GM23338 (cell line): ENCODE measurements around the gene CRADD. TPM values are rescaled to one million over a fixed set of nuclear protein-coding genes. Genes with fewer than 3 reads are reported as not detected.

Experiments
- ATAC-seq: fragments of 200-7000 bp; cut with Tn5 transposase; 3 replicates; pipeline ENCODE4 v1.9.1; 2020
- DNase-seq: peaks from one replicate; pipeline ENCODE4 v3.0.0-alpha.2; 2015; ENCODE audit warnings: low spot score
- H2AFZ ChIP-seq: fragments of 200-600 bp; sonication (generic); 2 replicates; pipeline ENCODE4 v1.8.0; 2016; ENCODE audit warnings: antibody characterized with exemption, mild to moderate bottlenecking, moderate library complexity
- H3F3A ChIP-seq: fragments of 200-600 bp; sonication (generic); replicated peaks from 2 replicates; pipeline ENCODE4 v1.8.0; 2017; ENCODE audit warnings: antibody characterized with exemption, mixed run types, low read depth
- H3K27ac ChIP-seq: fragments of 200-600 bp; sonication (generic); 2 replicates; pipeline ENCODE4 v1.6.1; 2016; ENCODE audit warnings: low read depth
- H3K27me3 ChIP-seq: fragments of 200-600 bp; sonication (generic); 2 replicates; pipeline ENCODE4 v1.8.0; 2016; ENCODE audit warnings: mild to moderate bottlenecking, mixed run types, moderate library complexity; ENCODE audit not compliant: insufficient read depth
- H3K36me3 ChIP-seq: fragments of 200-600 bp; sonication (generic); 2 replicates; pipeline ENCODE4 v1.8.0; 2016; ENCODE audit warnings: mild to moderate bottlenecking; ENCODE audit not compliant: insufficient read depth
- H3K4me1 ChIP-seq: fragments of 200-600 bp; sonication (generic); 2 replicates; pipeline ENCODE4 v1.8.0; 2016; ENCODE audit warnings: mild to moderate bottlenecking, moderate library complexity; ENCODE audit not compliant: insufficient read depth
- H3K4me2 ChIP-seq: fragments of 200-600 bp; sonication (generic); 2 replicates; pipeline ENCODE4 v1.7.1; 2017; ENCODE audit warnings: mixed run types
- H3K4me3 ChIP-seq: fragments of 200-600 bp; sonication (generic); 2 replicates; pipeline ENCODE4 v1.6.1; 2016; ENCODE audit warnings: mixed run types
- H3K79me2 ChIP-seq: fragments of 200-600 bp; sonication (generic); replicated peaks from 2 replicates; pipeline ENCODE4 v1.8.0; 2017; ENCODE audit warnings: mild to moderate bottlenecking; ENCODE audit not compliant: insufficient read depth
- H3K9me2 ChIP-seq: fragments of 200-600 bp; sonication (generic); 2 replicates; pipeline ENCODE4 v1.8.0; 2017; ENCODE audit not compliant: insufficient read depth
- H4K20me1 ChIP-seq: fragments of 200-600 bp; sonication (generic); replicated peaks from 2 replicates; pipeline ENCODE4 v1.8.0; 2017; ENCODE audit warnings: mild to moderate bottlenecking; ENCODE audit not compliant: insufficient read depth
- H3K27ac Mint-ChIP-seq: 2 replicates; pipeline ENCODE4 v1.8.0; 2020; ENCODE audit warnings: inconsistent platforms, mild to moderate bottlenecking, moderate library complexity, mixed read lengths
- H3K27me3 Mint-ChIP-seq: 3 replicates; pipeline ENCODE4 v1.8.0; 2022; ENCODE audit warnings: low read depth, mild to moderate bottlenecking, moderate library complexity, mixed read lengths, inconsistent platforms; ENCODE audit not compliant: insufficient read depth, poor library complexity
- H3K36me3 Mint-ChIP-seq: 3 replicates; pipeline ENCODE4 v1.8.0; 2021; ENCODE audit warnings: low read depth, mild to moderate bottlenecking, inconsistent platforms, moderate library complexity, mixed read lengths
- H3K4me1 Mint-ChIP-seq: 3 replicates; pipeline ENCODE4 v1.8.0; 2020; ENCODE audit warnings: mild to moderate bottlenecking, inconsistent platforms, mixed read lengths
- H3K4me3 Mint-ChIP-seq: 3 replicates; pipeline ENCODE4 v1.8.0; 2021; ENCODE audit warnings: moderate library complexity, mild to moderate bottlenecking, inconsistent platforms, mixed read lengths
- H3K9me3 Mint-ChIP-seq: 3 replicates; pipeline ENCODE4 v1.8.0; 2020; ENCODE audit warnings: moderate library complexity, mild to moderate bottlenecking, inconsistent platforms, mixed read lengths
- CREB1 ChIP-seq: fragments of 250-450 bp; sonication (Bioruptor Pico); IDR thresholded peaks from 2 replicates; pipeline ENCODE4 v1.5.0; 2020; ENCODE audit warnings: low read depth, mild to moderate bottlenecking, moderate library complexity
- EZH2 ChIP-seq: fragments of 200-600 bp; sonication (generic); IDR thresholded peaks from one replicate; pipeline ENCODE4 v1.8.0; 2017; ENCODE audit warnings: antibody characterized with exemption, mild to moderate bottlenecking, low read depth; ENCODE audit not compliant: unreplicated experiment
- EZH2phosphoT487 ChIP-seq: fragments of 200-600 bp; sonication (generic); IDR thresholded peaks from one replicate; pipeline ENCODE4 v1.8.1; 2018; ENCODE audit warnings: antibody characterized with exemption; ENCODE audit not compliant: unreplicated experiment
- JUNB ChIP-seq: IDR thresholded peaks from one replicate; pipeline ENCODE4 v1.6.1; 2016; ENCODE audit warnings: antibody characterized with exemption; ENCODE audit not compliant: unreplicated experiment
- NANOG ChIP-seq: IDR thresholded peaks from 2 replicates; pipeline ENCODE4 v1.6.1; 2016; ENCODE audit warnings: antibody characterized with exemption, borderline replicate concordance
- POLR2AphosphoS5 ChIP-seq: IDR thresholded peaks from 2 replicates; pipeline ENCODE4 v1.6.1; 2016; ENCODE audit warnings: antibody characterized with exemption, low read depth
- STAT1 ChIP-seq: IDR thresholded peaks from one replicate; pipeline ENCODE4 v1.6.1; 2016; ENCODE audit warnings: antibody characterized with exemption; ENCODE audit not compliant: unreplicated experiment
- ZNF114 ChIP-seq: fragments of 250-450 bp; sonication (Bioruptor Pico); IDR thresholded peaks from 2 replicates; pipeline ENCODE4 v1.5.0; 2020; ENCODE audit warnings: mild to moderate bottlenecking, moderate library complexity
- ZNF331 ChIP-seq: fragments of 250-450 bp; sonication (Bioruptor Pico); IDR thresholded peaks from 2 replicates; pipeline ENCODE4 v1.5.0; 2020; ENCODE audit warnings: low read depth, mild to moderate bottlenecking, moderate library complexity
- polyA plus RNA-seq: library from polyadenylated mRNA; unstranded; fragments of >200 nt; fragmentation: Nextera tagmentation; extraction: Ambion mirVana; gene quantifications from 2 replicates; pipeline ENCODE4 v1.2.1, GENCODE V29; 2016
- total RNA-seq: library from RNA; depleted of rRNA; stranded (reverse); fragments of >200 nt; shearing (Covaris generic); gene quantifications from 2 replicates; pipeline ENCODE4 v1.2.3, GENCODE V29; 2014
- TF ChIP-seq, protein P1 (sequence below), 2 experiments: fragments of 200-600 bp in 1 of 2; sonication (generic) in 1 of 2; conservative IDR thresholded peaks; 2 replicates each; pipeline versions ENCODE4 v1.5.1 to v1.6.1; 2016 to 2017; ENCODE audit warnings: antibody characterized with exemption in 2 of 2, low read depth in 2 of 2, mild to moderate bottlenecking in 2 of 2, moderate library complexity in 1 of 2
- TF ChIP-seq, protein P2 (sequence below): IDR thresholded peaks from 2 replicates; pipeline ENCODE4 v1.6.1; 2016; ENCODE audit warnings: antibody characterized with exemption
- TF ChIP-seq, protein P3 (sequence below): IDR thresholded peaks from one replicate; pipeline ENCODE4 v1.6.1; 2018; ENCODE audit warnings: antibody characterized with exemption; ENCODE audit not compliant: unreplicated experiment
- TF ChIP-seq, protein P4 (sequence below): fragments of 250-450 bp; sonication (Bioruptor Pico); IDR thresholded peaks from 2 replicates; pipeline ENCODE4 v1.5.0; 2020; ENCODE audit warnings: mild to moderate bottlenecking, moderate library complexity

The CRADD gene
- total and polyA plus RNA-seq, 2 experiments from 2014 or later = 6.3 to 27.9 TPM

DNA sequence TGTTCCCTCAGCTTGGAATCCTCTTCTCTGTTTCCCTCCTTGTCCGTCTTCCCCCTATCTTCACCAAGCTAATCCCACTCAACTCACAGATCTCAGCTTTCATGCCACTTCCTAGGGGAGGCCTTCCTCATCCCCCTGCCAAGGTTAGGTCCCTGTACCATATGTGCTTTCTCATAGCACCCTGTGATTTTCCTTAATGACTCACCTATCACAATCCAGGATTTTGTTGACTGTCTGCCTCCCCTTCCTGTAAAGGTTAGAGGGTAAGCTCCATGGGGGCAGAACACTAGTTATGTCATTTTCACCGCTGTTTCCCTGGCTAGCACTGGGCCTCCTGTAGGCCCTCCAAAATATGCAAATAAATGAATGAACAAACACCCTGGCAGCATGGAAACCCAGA, 57.6 kb downstream of the CRADD start:
- Histone ChIP-seq H3K79me2 (no peaks in the 10 kb centered on the region), H3K4me1 (peaks cover 18% of the 10 kb centered on the region), H3K27ac (no peak overlapping the region; the same call in 1 of the 2 replicates), H3F3A (no peaks in the 10 kb centered on the region), H3K36me3 (no peaks in the 10 kb centered on the region), H3K27me3 (no peaks in the 10 kb centered on the region), H3K9me2 (no peaks in the 10 kb centered on the region), H4K20me1 (no peaks in the 10 kb centered on the region), H3K4me2 (no peak overlapping the region), H2AFZ (no peak overlapping the region), H3K4me3 (no peak overlapping the region)
- H3K27me3 Mint-ChIP-seq = no peaks in the 10 kb centered on the region
- no peak overlapping the region for H3K4me3 Mint-ChIP-seq
- no peak for TF ChIP-seq NANOG
- TF ChIP-seq EZH2 = no peak
- TF ChIP-seq POLR2AphosphoS5 = no peak
- no peak for TF ChIP-seq ZNF331 (CRISPR knock-in tag)
- TF ChIP-seq, protein P1, sequence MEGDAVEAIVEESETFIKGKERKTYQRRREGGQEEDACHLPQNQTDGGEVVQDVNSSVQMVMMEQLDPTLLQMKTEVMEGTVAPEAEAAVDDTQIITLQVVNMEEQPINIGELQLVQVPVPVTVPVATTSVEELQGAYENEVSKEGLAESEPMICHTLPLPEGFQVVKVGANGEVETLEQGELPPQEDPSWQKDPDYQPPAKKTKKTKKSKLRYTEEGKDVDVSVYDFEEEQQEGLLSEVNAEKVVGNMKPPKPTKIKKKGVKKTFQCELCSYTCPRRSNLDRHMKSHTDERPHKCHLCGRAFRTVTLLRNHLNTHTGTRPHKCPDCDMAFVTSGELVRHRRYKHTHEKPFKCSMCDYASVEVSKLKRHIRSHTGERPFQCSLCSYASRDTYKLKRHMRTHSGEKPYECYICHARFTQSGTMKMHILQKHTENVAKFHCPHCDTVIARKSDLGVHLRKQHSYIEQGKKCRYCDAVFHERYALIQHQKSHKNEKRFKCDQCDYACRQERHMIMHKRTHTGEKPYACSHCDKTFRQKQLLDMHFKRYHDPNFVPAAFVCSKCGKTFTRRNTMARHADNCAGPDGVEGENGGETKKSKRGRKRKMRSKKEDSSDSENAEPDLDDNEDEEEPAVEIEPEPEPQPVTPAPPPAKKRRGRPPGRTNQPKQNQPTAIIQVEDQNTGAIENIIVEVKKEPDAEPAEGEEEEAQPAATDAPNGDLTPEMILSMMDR (conservative IDR thresholded peaks at IDR 0.05; ENCODE audit: low read depth in 2 of 2) = no peak
- TF ChIP-seq, protein P2, sequence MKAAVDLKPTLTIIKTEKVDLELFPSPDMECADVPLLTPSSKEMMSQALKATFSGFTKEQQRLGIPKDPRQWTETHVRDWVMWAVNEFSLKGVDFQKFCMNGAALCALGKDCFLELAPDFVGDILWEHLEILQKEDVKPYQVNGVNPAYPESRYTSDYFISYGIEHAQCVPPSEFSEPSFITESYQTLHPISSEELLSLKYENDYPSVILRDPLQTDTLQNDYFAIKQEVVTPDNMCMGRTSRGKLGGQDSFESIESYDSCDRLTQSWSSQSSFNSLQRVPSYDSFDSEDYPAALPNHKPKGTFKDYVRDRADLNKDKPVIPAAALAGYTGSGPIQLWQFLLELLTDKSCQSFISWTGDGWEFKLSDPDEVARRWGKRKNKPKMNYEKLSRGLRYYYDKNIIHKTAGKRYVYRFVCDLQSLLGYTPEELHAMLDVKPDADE = no peak
- no peak for TF ChIP-seq ZNF114 (CRISPR knock-in tag)
- no peak for TF ChIP-seq CREB1 (CRISPR knock-in tag)
- no peak for TF ChIP-seq JUNB
- no peak for TF ChIP-seq EZH2phosphoT487
- TF ChIP-seq STAT1 = no peak
- TF ChIP-seq, protein P3, sequence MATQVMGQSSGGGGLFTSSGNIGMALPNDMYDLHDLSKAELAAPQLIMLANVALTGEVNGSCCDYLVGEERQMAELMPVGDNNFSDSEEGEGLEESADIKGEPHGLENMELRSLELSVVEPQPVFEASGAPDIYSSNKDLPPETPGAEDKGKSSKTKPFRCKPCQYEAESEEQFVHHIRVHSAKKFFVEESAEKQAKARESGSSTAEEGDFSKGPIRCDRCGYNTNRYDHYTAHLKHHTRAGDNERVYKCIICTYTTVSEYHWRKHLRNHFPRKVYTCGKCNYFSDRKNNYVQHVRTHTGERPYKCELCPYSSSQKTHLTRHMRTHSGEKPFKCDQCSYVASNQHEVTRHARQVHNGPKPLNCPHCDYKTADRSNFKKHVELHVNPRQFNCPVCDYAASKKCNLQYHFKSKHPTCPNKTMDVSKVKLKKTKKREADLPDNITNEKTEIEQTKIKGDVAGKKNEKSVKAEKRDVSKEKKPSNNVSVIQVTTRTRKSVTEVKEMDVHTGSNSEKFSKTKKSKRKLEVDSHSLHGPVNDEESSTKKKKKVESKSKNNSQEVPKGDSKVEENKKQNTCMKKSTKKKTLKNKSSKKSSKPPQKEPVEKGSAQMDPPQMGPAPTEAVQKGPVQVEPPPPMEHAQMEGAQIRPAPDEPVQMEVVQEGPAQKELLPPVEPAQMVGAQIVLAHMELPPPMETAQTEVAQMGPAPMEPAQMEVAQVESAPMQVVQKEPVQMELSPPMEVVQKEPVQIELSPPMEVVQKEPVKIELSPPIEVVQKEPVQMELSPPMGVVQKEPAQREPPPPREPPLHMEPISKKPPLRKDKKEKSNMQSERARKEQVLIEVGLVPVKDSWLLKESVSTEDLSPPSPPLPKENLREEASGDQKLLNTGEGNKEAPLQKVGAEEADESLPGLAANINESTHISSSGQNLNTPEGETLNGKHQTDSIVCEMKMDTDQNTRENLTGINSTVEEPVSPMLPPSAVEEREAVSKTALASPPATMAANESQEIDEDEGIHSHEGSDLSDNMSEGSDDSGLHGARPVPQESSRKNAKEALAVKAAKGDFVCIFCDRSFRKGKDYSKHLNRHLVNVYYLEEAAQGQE = no peak
- TF ChIP-seq, protein P4, sequence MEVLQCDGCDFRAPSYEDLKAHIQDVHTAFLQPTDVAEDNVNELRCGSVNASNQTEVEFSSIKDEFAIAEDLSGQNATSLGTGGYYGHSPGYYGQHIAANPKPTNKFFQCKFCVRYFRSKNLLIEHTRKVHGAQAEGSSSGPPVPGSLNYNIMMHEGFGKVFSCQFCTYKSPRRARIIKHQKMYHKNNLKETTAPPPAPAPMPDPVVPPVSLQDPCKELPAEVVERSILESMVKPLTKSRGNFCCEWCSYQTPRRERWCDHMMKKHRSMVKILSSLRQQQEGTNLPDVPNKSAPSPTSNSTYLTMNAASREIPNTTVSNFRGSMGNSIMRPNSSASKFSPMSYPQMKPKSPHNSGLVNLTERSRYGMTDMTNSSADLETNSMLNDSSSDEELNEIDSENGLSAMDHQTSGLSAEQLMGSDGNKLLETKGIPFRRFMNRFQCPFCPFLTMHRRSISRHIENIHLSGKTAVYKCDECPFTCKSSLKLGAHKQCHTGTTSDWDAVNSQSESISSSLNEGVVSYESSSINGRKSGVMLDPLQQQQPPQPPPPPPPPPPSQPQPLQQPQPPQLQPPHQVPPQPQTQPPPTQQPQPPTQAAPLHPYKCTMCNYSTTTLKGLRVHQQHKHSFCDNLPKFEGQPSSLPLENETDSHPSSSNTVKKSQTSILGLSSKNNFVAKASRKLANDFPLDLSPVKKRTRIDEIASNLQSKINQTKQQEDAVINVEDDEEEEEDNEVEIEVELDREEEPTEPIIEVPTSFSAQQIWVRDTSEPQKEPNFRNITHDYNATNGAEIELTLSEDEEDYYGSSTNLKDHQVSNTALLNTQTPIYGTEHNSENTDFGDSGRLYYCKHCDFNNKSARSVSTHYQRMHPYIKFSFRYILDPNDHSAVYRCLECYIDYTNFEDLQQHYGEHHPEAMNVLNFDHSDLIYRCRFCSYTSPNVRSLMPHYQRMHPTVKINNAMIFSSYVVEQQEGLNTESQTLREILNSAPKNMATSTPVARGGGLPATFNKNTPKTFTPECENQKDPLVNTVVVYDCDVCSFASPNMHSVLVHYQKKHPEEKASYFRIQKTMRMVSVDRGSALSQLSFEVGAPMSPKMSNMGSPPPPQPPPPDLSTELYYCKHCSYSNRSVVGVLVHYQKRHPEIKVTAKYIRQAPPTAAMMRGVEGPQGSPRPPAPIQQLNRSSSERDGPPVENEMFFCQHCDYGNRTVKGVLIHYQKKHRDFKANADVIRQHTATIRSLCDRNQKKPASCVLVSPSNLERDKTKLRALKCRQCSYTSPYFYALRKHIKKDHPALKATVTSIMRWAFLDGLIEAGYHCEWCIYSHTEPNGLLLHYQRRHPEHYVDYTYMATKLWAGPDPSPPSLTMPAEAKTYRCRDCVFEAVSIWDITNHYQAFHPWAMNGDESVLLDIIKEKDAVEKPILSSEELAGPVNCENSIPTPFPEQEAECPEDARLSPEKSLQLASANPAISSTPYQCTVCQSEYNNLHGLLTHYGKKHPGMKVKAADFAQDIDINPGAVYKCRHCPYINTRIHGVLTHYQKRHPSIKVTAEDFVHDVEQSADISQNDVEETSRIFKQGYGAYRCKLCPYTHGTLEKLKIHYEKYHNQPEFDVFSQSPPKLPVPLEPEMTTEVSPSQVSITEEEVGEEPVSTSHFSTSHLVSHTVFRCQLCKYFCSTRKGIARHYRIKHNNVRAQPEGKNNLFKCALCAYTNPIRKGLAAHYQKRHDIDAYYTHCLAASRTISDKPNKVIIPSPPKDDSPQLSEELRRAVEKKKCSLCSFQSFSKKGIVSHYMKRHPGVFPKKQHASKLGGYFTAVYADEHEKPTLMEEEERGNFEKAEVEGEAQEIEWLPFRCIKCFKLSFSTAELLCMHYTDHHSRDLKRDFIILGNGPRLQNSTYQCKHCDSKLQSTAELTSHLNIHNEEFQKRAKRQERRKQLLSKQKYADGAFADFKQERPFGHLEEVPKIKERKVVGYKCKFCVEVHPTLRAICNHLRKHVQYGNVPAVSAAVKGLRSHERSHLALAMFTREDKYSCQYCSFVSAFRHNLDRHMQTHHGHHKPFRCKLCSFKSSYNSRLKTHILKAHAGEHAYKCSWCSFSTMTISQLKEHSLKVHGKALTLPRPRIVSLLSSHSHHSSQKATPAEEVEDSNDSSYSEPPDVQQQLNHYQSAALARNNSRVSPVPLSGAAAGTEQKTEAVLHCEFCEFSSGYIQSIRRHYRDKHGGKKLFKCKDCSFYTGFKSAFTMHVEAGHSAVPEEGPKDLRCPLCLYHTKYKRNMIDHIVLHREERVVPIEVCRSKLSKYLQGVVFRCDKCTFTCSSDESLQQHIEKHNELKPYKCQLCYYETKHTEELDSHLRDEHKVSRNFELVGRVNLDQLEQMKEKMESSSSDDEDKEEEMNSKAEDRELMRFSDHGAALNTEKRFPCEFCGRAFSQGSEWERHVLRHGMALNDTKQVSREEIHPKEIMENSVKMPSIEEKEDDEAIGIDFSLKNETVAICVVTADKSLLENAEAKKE (CRISPR knock-in tag) = no peak
- H3K4me1 Mint-ChIP-seq = peaks cover 25% of the 10 kb centered on the region
- ATAC-seq (no peak), DNase-seq (no peak)
- no peaks in the 10 kb centered on the region; the same call in 2 of the 3 replicates for H3K36me3 Mint-ChIP-seq
- H3K9me3 Mint-ChIP-seq = no peaks in the 10 kb centered on the region
- no peak overlapping the region for H3K27ac Mint-ChIP-seq
